ENCODE measurements around the gene PRKN. TPM values are rescaled to one million over a fixed set of nuclear protein-coding genes. Genes with fewer than 3 reads are reported as not detected.

The PRKN gene
- total RNA-seq, 3 donors from 2014 or later = 0.05 to 0.13 TPM; not detected in 1

GRCh38 chr6:161465403-161465802, 1262.2 kb downstream of the PRKN start:
- H3K4me1 Mint-ChIP-seq (ENCODE audit: low read depth) = no peaks in the 10 kb centered on the region

DNA sequence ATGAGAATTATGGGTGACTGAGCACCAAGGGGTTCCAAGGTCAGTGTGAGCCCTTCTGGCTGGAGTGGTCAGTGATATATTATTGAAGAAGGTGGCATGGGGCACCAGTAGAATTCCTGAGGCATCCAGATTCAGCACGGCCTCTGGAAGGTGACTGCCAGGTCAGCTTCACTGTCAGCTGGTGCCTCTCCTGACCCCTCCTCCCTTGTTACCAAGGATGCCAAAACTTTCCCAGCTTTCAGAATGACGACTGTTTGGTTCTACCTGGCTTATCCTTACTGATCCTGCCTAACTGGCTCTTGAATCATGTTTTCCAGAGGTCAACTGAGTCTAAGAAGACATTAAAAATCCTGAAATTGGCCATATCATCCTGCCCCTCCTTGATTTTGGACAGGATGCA, 1264.5 kb downstream of the PRKN start:
- H3K9me3 Mint-ChIP-seq = no peaks in the 10 kb centered on the region
- no peaks in the 10 kb centered on the region for H3K36me3 Mint-ChIP-seq (ENCODE audit: insufficient read depth)
- no peaks in the 10 kb centered on the region for H3K27me3 Mint-ChIP-seq (ENCODE audit: low read depth)
- ATAC-seq = no peak
- no peak overlapping the region for H3K4me3 Mint-ChIP-seq
- no peak for DNase-seq
- H3K4me1 Mint-ChIP-seq (ENCODE audit: low read depth) = peaks cover 6% of the 10 kb centered on the region

More at GRCh38 chr6:161465403-161465802, 1262.2 kb downstream of the PRKN start:
- ATAC-seq = no peak
- no peaks in the 10 kb centered on the region for H3K36me3 Mint-ChIP-seq (ENCODE audit: insufficient read depth)
- no peaks in the 10 kb centered on the region for H3K27me3 Mint-ChIP-seq (ENCODE audit: low read depth)
- no peak for DNase-seq
- H3K9me3 Mint-ChIP-seq = no peaks in the 10 kb centered on the region
- no peak overlapping the region for H3K4me3 Mint-ChIP-seq

- DNase-seq (no peak), ATAC-seq (no peak)
- Mint-ChIP-seq H3K9me3 (no peaks in the 10 kb centered on the region), H3K4me3 (no peak overlapping the region), H3K27me3 (ENCODE audit: low read depth) (no peaks in the 10 kb centered on the region), H3K36me3 (ENCODE audit: insufficient read depth) (no peaks in the 10 kb centered on the region), H3K4me1 (ENCODE audit: low read depth) (peaks cover 6% of the 10 kb centered on the region)
Measured at GRCh38 chr6:161462148-161462547, 1265.4 kb downstream of the PRKN start.

- Mint-ChIP-seq H3K4me1 (ENCODE audit: low read depth) (peaks cover 6% of the 10 kb centered on the region), H3K4me3 (no peak overlapping the region), H3K36me3 (ENCODE audit: insufficient read depth) (no peaks in the 10 kb centered on the region), H3K9me3 (no peaks in the 10 kb centered on the region), H3K27me3 (ENCODE audit: low read depth) (no peaks in the 10 kb centered on the region)
- ATAC-seq (no peak), DNase-seq (no peak)
Measured at GRCh38 chr6:161459008-161459615, 1268.5 kb downstream of the PRKN start.

DNA sequence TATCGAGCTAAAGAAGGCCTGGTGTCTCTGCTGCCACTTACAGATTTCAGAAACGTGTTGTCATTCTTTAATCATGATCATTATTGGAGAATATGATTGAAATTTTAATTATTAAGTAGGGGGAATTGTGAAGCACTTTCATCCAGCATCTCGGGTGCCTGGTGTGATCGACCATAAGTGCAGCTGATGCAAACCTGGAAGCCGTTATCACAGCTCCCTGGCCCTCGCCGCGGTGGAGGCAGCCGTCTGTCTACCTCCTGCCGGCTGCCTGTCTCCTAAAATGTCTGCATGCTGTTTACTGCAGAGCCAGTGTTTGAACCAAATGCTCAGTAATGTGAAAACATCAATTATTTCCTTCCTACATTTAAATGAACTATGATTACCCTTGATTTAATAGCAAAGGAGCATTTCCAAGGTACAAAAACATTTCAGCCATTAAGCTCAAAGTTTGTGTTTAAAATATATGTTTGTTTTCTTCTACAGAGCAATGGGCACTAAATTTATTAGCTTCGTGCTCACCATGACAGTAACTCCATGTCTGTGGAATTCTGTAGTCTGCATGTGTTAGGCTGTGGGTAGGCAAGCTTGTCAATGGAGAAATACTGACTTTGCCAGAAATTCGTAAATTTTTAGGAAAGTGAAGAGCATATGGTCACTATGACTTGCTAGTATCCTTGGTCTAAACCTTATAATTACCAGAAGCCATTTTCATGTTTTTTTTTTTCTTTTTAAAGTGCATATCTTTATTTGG, 1269.2 kb downstream of the PRKN start:
- Mint-ChIP-seq H3K4me3 (no peak overlapping the region), H3K36me3 (ENCODE audit: insufficient read depth) (no peaks in the 10 kb centered on the region), H3K27me3 (ENCODE audit: low read depth) (no peaks in the 10 kb centered on the region), H3K4me1 (ENCODE audit: low read depth) (peaks cover 6% of the 10 kb centered on the region), H3K9me3 (no peaks in the 10 kb centered on the region)
- ATAC-seq (no peak), DNase-seq (no peak)

GRCh38 chr6:161455848-161456247, 1271.7 kb downstream of the PRKN start:
- H3K36me3 Mint-ChIP-seq (ENCODE audit: insufficient read depth) = no peaks in the 10 kb centered on the region
- H3K4me3 Mint-ChIP-seq = no peak overlapping the region
- ATAC-seq (no peak), DNase-seq (no peak)
- no peaks in the 10 kb centered on the region for H3K27me3 Mint-ChIP-seq (ENCODE audit: low read depth)
- H3K4me1 Mint-ChIP-seq (ENCODE audit: low read depth) = peaks cover 6% of the 10 kb centered on the region
- H3K9me3 Mint-ChIP-seq = no peaks in the 10 kb centered on the region

DNA sequence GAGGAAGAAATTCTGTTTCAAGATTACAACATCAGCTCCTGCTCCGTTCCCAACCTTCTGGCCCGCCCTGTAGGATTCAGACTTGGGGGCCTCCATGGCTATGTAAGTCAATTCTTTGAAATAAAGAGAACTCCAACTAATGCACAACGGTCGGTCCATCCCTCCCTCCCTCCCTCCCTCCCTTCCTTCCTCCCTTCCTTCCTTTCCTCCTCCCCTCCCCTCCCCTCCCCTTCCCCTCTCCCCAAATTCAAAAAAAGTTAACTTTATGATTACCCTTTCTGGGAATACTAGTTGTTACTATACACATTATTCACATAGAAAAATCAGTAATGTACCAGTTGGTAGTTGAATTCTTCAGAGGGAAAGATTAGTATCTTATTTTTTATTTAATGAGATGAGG, 1274.0 kb downstream of the PRKN start:
- Mint-ChIP-seq H3K4me1 (ENCODE audit: low read depth) (no peaks in the 10 kb centered on the region), H3K9me3 (no peaks in the 10 kb centered on the region), H3K36me3 (ENCODE audit: insufficient read depth) (no peaks in the 10 kb centered on the region), H3K4me3 (no peak overlapping the region), H3K27me3 (ENCODE audit: low read depth) (no peaks in the 10 kb centered on the region)
- no peak for DNase-seq
- no peak for ATAC-seq

GRCh38 chr6:161452241-161452640, 1275.3 kb downstream of the PRKN start:
- no peaks in the 10 kb centered on the region for H3K27me3 Mint-ChIP-seq (ENCODE audit: low read depth)
- no peak overlapping the region for H3K4me3 Mint-ChIP-seq
- no peaks in the 10 kb centered on the region for H3K9me3 Mint-ChIP-seq
- no peak for DNase-seq
- no peak for ATAC-seq
- no peaks in the 10 kb centered on the region for H3K36me3 Mint-ChIP-seq (ENCODE audit: insufficient read depth)
- no peaks in the 10 kb centered on the region for H3K4me1 Mint-ChIP-seq (ENCODE audit: low read depth)

DNA sequence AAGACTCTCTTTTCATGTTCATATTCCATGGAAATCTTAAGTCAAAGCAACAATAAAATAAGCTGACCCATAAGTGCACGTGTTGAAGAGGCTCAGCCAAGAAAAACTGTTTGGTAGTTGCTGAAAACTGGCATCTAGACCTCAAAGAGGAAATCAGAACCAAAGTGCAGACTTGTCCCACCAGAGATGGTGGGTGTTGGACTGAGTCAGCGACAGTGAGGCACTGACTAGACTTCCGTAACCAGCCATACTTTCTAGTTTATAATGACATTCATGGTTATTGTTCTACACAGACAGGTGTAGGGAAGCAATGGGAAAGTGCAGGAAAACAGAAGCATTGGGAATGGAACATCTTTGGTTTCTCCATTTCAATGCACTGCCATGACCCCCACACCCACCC, 1278.0 kb downstream of the PRKN start:
- peaks cover under 1% of the 10 kb centered on the region for H3K4me1 Mint-ChIP-seq (ENCODE audit: low read depth)
- ATAC-seq = no peak
- no peak overlapping the region for H3K4me3 Mint-ChIP-seq
- H3K9me3 Mint-ChIP-seq = no peaks in the 10 kb centered on the region
- no peaks in the 10 kb centered on the region for H3K27me3 Mint-ChIP-seq (ENCODE audit: low read depth)
- DNase-seq = no peak
- H3K36me3 Mint-ChIP-seq (ENCODE audit: insufficient read depth) = no peaks in the 10 kb centered on the region

GRCh38 chr6:161446949-161447348, 1280.6 kb downstream of the PRKN start:
- ATAC-seq (no peak), DNase-seq (no peak)
- Mint-ChIP-seq H3K36me3 (ENCODE audit: insufficient read depth) (no peaks in the 10 kb centered on the region), H3K4me3 (no peak overlapping the region), H3K4me1 (ENCODE audit: low read depth) (peaks cover 3% of the 10 kb centered on the region), H3K27me3 (ENCODE audit: low read depth) (no peaks in the 10 kb centered on the region), H3K9me3 (no peaks in the 10 kb centered on the region)

- H3K36me3 Mint-ChIP-seq (ENCODE audit: insufficient read depth) = no peaks in the 10 kb centered on the region
- ATAC-seq (no peak), DNase-seq (no peak)
- no peaks in the 10 kb centered on the region for H3K27me3 Mint-ChIP-seq (ENCODE audit: low read depth)
- H3K4me1 Mint-ChIP-seq (ENCODE audit: low read depth) = peaks cover 3% of the 10 kb centered on the region
- no peaks in the 10 kb centered on the region for H3K9me3 Mint-ChIP-seq
- no peak overlapping the region for H3K4me3 Mint-ChIP-seq
Measured at GRCh38 chr6:161446296-161446925, 1281.2 kb downstream of the PRKN start.

GRCh38 chr6:161445021-161445799, 1282.4 kb downstream of the PRKN start:
- peaks cover 3% of the 10 kb centered on the region for H3K4me1 Mint-ChIP-seq (ENCODE audit: low read depth)
- DNase-seq (no peak), ATAC-seq (no peak)
- no peaks in the 10 kb centered on the region for H3K9me3 Mint-ChIP-seq
- no peak overlapping the region for H3K4me3 Mint-ChIP-seq
- no peaks in the 10 kb centered on the region for H3K36me3 Mint-ChIP-seq (ENCODE audit: insufficient read depth)
- no peaks in the 10 kb centered on the region for H3K27me3 Mint-ChIP-seq (ENCODE audit: low read depth)

DNA sequence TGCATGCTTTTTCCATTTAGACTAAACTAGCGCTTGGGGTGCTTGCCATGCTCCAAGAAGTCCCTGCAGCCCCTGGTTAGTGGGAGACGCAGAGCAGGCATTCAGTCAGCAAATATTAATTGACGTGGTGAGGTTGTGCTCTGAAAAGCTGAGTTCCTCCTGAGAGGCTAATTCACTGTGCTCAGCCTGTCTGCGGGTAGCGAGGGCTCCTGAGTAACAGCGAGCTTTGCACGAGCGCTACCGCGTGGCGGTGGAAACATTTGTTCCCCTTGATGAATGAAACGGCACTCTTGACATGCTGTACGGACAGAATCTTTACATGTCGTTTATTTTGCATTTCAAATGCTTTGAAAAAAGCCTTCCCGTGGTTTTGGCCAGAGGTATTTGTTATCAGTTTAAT, 1283.1 kb downstream of the PRKN start:
- Mint-ChIP-seq H3K9me3 (no peaks in the 10 kb centered on the region), H3K36me3 (ENCODE audit: insufficient read depth) (no peaks in the 10 kb centered on the region), H3K4me1 (ENCODE audit: low read depth) (peaks cover 3% of the 10 kb centered on the region), H3K4me3 (no peak overlapping the region), H3K27me3 (ENCODE audit: low read depth) (no peaks in the 10 kb centered on the region)
- ATAC-seq = no peak
- no peak for DNase-seq

DNA sequence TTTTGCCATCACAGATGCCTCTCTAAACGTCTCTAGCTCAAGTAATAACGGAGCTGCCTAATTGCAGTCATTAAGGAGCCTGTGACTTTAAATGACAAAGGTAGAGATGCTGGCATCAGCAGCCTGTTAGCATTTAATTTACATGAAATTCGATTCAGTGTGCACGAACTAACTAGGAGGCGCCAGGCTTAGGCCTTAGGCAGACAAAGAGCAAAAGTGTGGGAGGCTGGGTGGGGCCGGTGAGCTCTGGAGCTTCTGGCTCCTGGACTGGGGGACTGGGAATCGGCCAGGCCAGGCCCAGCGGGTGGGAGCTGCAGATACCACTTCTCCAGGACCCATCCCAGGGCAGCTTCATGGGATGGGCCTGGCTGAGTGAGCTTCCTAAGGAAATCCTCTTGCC, 1283.7 kb downstream of the PRKN start:
- ATAC-seq (no peak), DNase-seq (no peak)
- Mint-ChIP-seq H3K4me3 (no peak overlapping the region), H3K27me3 (ENCODE audit: low read depth) (no peaks in the 10 kb centered on the region), H3K9me3 (no peaks in the 10 kb centered on the region), H3K4me1 (ENCODE audit: low read depth) (peaks cover 3% of the 10 kb centered on the region), H3K36me3 (ENCODE audit: insufficient read depth) (no peaks in the 10 kb centered on the region)

Measured in activated T-cell treated with anti-CD3 and anti-CD28 coated beads, Interleukin-2, amount 50 U/mL, for 4 hours (primary cell).